ENCODE results near the gene AMIGO3.
"Not testable (repeated sequence)": the region's sequence is repeated elsewhere in the genome, so short reads cannot be mapped to it uniquely, and the experiment has no call there.

AMIGO3 gene

GRCh38 chr3:49706456-49707112, 12.9 kb downstream of the AMIGO3 start:
- DNase-seq = no peak

GRCh38 chr3:49705390-49705960, 14.0 kb downstream of the AMIGO3 start:
- no peak for DNase-seq

GRCh38 chr3:49704629-49705028, 14.9 kb downstream of the AMIGO3 start:
- DNase-seq = no peak

- DNase-seq = no peak
Observed at GRCh38 chr3:49703956-49704355, 15.5 kb downstream of the AMIGO3 start.

DNA sequence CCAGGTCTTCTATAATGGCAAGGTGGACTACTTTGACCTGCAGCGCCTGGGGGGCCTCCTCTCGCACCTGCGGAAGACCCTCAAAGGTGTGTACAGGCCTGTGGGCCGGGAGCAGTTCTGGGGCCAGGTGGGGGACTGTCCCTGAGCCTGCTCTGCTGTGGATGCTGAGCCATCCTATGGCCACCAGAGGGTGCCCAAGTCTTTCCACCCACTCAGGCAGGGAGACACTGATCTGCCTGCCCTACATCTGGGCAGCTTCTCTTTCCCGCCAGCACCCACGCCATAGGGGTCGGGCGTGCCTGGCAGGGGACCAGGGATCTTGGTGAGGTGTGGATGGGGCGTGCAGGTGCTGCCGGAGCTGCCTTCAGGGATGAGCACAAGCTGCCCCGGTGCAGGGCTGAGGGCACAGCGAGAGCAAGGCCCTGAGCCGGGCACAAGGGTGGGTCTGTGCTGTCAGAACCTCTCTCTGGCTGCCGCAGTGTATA, 16.0 kb downstream of the AMIGO3 start:
- DNase-seq = peak; percentile 69

- DNase-seq = no peak
Observed at GRCh38 chr3:49702672-49703071, 16.8 kb downstream of the AMIGO3 start.

DNA sequence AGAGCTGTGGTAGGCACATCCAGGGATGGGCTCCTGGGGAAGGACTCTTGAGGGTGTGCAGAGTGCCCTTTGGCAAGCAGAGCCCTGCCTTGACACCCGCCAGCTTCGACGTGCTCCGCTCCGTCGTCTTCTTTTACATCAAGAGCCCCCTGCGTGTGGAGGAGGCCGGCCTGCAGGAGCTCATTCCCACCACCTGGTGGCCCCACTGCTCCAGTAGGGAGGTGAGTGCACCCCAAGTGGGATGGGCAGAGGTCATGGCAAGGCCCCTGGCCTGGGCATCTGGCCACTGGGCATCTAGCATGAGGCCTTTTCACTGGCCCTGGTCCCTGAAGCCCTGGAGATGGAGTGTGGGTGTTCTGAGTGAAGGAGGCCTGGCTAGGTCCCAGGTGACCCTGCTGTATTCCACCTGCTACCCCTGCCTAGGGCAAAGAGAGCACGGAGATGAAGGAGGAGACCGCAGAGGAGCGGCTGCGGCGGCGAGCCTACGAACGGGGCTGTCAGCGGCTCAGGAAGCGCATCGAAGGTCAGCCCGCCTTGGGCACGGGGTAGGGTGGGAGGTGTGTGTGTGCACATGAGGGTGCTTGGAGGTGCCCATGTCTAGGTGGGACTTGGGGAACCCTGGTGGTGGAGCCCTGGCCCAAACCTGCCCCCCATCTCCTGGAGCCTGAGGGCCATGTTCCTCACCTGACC, 18.0 kb downstream of the AMIGO3 start:
- no peak for DNase-seq

- DNase-seq = no peak
Observed at GRCh38 chr3:49700453-49701128, 18.9 kb downstream of the AMIGO3 start.

GRCh38 chr3:49700014-49700413, 19.5 kb downstream of the AMIGO3 start:
- DNase-seq = no peak

- DNase-seq = no peak
Observed at GRCh38 chr3:49699281-49699979, 20.1 kb downstream of the AMIGO3 start.

- DNase-seq = not testable (repeated sequence)
Observed at GRCh38 chr3:49695350-49696015, 24.0 kb downstream of the AMIGO3 start.

GRCh38 chr3:49694409-49695070, 24.9 kb downstream of the AMIGO3 start:
- not testable (repeated sequence) for DNase-seq

DNA sequence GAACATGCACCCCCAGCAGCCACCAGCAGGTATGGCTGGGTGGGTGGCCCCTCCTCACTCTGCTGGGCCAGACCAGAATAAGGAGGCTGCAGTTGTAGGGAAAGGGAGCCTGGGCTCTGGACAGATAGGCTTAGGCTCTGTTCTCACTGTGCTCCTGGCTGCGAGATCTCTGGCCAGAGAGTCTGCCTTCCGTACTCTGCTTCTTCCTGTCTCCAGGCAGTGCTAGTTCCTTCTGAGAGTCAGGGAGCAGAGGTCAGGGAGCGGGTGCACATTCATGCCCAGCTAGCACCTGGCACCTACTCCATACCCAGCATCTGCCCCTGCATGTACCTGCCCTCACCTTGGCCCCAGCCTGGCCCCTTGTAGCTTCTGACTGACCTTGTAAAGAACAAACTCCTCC, 28.0 kb downstream of the AMIGO3 start:
- not testable (repeated sequence) for DNase-seq

DNA sequence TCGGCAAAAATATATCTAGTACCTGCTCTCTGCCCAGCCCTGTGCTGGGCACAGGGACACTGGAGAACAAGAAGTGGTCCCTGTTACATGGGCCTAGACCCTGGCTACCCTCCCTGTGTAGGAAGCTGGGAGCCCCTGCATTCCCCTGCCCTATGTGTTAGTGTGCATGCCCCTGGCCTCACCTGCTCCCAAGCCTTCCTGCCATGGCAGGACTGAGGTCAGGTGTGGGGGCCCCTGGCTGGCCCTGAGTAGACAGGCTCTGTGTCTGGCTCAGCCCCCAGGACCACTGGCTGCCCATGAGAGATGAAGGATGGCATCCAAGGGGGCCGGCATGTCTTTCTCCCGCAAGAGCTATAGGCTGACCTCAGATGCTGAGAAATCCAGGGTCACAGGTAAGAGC, 28.6 kb downstream of the AMIGO3 start:
- not testable (repeated sequence) for DNase-seq

DNA sequence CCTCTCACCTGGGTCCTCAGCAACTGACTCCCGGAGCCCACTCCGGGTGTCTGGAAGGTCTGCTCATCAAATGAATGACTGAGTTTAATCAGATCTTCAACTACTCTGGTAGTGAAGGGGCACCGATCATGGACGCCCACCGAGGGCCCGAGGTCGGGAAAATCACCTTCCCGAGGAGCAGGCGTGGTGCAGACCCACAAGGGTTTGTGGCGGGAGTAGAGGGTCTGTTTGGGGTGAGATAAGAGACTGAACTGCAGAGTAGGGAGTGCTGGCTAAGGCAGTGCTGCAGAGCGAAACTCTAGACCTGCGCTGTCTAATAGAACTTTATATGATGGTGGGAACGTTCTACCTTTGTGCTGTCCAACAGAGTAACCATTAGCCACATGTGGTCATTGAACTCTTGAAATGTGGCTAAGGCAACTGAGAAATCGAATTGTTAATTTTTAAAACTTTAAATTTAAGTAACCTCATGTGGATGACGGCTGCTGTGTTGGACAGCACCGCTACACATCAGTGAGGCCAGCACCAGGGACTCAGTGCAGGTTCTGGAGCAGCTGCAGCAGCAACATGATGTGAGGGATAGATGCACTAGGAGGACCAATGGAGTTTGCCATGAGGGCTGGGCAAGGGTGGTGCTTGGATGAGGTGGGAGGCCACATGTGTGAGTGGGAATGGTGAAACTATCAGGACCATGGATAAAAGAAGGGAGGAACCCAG, 29.4 kb downstream of the AMIGO3 start:
- not testable (repeated sequence) for DNase-seq

- DNase-seq = peak; percentile 96
Observed at GRCh38 chr3:49689046-49689907, 30.2 kb downstream of the AMIGO3 start, which contains the start of the genes MST1 and RNF123. Gene MST1 (minus strand): TSS chr3:49689474. CDS start chr3:49688691, 783 bp downstream. Gene RNF123 (plus strand): TSS chr3:49689557. CDS start chr3:49691166, 1,609 bp downstream.

DNA sequence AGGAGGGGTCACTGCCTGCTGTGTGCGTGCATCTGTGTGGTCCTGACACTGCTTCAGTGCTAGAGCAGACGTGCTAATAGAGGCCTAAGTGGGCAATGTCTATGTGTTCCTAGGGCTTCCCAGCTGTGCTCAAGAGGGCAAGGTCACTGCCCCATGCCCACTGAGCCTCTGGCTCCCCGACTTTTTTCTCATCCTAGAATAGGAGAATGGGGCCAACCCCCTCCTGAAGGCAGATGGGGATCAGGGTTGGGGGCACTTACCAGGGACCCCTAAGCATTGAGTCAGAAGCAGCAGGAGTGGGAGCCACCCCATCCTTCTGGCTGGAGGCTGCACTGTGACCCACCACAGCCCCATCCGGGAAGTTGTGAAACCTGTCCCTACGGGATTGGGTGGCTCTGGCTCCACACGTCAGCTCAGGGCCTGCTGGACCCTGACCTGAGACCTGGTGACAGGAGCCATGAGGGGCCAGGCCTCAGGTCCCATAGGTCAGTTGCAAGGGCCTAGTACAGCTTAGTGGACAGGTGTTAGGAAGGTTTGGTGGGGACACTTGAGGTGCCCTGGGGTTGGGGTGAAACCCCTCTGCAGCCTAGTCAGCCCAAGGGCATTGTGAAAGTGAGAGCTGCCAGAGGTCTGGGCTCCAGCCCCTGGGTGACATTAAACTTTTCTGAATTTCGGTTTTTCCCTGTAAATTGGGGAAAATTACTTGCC, 31.0 kb downstream of the AMIGO3 start:
- DNase-seq = peak; percentile 35

GRCh38 chr3:49687424-49687795, 32.1 kb downstream of the AMIGO3 start:
- DNase-seq = not testable (repeated sequence)

- DNase-seq = peak; percentile 76
Observed at GRCh38 chr3:49686769-49687423, 32.6 kb downstream of the AMIGO3 start.
